HEK293T (cell line): ENCODE measurements around the gene GFOD2.

Experiments used
- CTCF ChIA-PET: fragments of 350-600 bp; formaldehyde crosslinking; extraction: SDS; loops from one replicate; lab custom pipeline; 2021; ENCODE audit warnings: antibody characterized with exemption, inconsistent platforms; lab: Yijun Ruan, JAX
- POLR2A ChIA-PET: fragments of 350-600 bp; formaldehyde crosslinking; extraction: SDS; loops from one replicate; lab custom pipeline; 2020; ENCODE audit warnings: antibody characterized with exemption, inconsistent platforms; lab: Yijun Ruan, JAX
- DNase-seq: peaks from one replicate; pipeline ENCODE4 v3.0.0; 2012; ENCODE audit warnings: mixed read lengths; ENCODE audit errors: extremely low spot score
- ARNT ChIP-seq: fragments of 450-650 bp; IDR thresholded peaks from 2 replicates; pipeline ENCODE4 v1.6.1; 2017; ENCODE audit warnings: mild to moderate bottlenecking
- BHLHE40 ChIP-seq: fragments of 450-650 bp; IDR thresholded peaks from 2 replicates; pipeline ENCODE4 v1.6.1; 2016; ENCODE audit warnings: mild to moderate bottlenecking, moderate library complexity, borderline replicate concordance
- CTBP1 ChIP-seq: fragments of 450-650 bp; IDR thresholded peaks from 2 replicates; pipeline ENCODE4 v1.6.1; 2016; ENCODE audit warnings: borderline replicate concordance
- ELF4 ChIP-seq: fragments of 450-650 bp; IDR thresholded peaks from 2 replicates; pipeline ENCODE4 v1.6.1; 2017; ENCODE audit warnings: antibody characterized with exemption
- FOXA1 ChIP-seq: fragments of 450-650 bp; IDR thresholded peaks from 2 replicates; pipeline ENCODE4 v1.6.1; 2016; ENCODE audit warnings: mild to moderate bottlenecking
- FOXK2 ChIP-seq: fragments of 450-650 bp; IDR thresholded peaks from 2 replicates; pipeline ENCODE4 v1.6.1; 2016; ENCODE audit warnings: mild to moderate bottlenecking
- FOXM1 ChIP-seq: fragments of 450-650 bp; IDR thresholded peaks from 2 replicates; pipeline ENCODE4 v1.6.1; 2017; ENCODE audit warnings: mild to moderate bottlenecking, borderline replicate concordance
- HDGF ChIP-seq: fragments of 450-650 bp; IDR thresholded peaks from 2 replicates; pipeline ENCODE4 v1.6.1; 2017; ENCODE audit warnings: antibody characterized with exemption, borderline replicate concordance
- L3MBTL2 ChIP-seq: fragments of 450-650 bp; conservative IDR thresholded peaks from 2 replicates; pipeline ENCODE4 v1.6.1; 2016; ENCODE audit warnings: mild to moderate bottlenecking
- LEF1 ChIP-seq: fragments of 450-650 bp; IDR thresholded peaks from 2 replicates; pipeline ENCODE4 v1.6.1; 2017; ENCODE audit warnings: mild to moderate bottlenecking, borderline replicate concordance
- NFRKB ChIP-seq: fragments of 450-650 bp; IDR thresholded peaks from 2 replicates; pipeline ENCODE4 v1.6.1; 2016; ENCODE audit warnings: mild to moderate bottlenecking, moderate library complexity
- SP1 ChIP-seq: fragments of 450-650 bp; IDR thresholded peaks from 2 replicates; pipeline ENCODE4 v1.6.1; 2017
- SUZ12 ChIP-seq: fragments of 450-650 bp; IDR thresholded peaks from 2 replicates; pipeline ENCODE4 v1.6.1; 2016; ENCODE audit warnings: mild to moderate bottlenecking
- TARDBP ChIP-seq: fragments of 450-650 bp; IDR thresholded peaks from 2 replicates; pipeline ENCODE4 v1.6.1; 2016
- ZNF384 ChIP-seq: fragments of 450-650 bp; IDR thresholded peaks from 2 replicates; pipeline ENCODE4 v1.6.1; 2016
- TF ChIP-seq, protein P1 (sequence below): fragments of 450-650 bp; IDR thresholded peaks from 2 replicates; pipeline ENCODE4 v1.6.1; 2016

The GFOD2 gene

DNA sequence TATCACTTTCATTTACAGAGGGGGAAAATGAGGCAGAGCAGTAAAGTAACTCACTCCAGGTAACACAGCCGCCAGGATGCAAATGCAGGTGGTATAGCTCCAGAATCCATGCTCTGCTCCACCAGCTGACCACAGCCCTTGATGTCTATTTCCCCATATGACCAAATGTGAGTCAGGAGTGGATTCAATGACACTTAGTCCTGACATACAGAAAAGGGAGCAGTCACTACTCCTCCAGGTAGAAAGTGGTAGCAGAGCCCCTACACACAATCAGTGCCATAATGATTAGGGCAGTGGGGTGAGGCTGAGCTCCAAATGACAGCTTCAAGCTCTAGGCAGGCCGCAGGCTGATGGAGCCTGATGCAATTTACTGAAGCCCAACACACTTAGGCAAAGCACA, 43.3 kb upstream of the GFOD2 start:
- DNase-seq, result no peak
- ChIA-PET POLR2A (interaction anchor here (1.0 kb wide), 1 partner anchor 44 kb away, joined by 3 read pairs; the partner anchor contains the start of genes RANBP10 and TSNAXIP1), CTCF (interaction anchor here (0.5 kb wide), 1 partner anchor 56 kb away, joined by 3 read pairs; no protein-coding TSS in a partner anchor)
- TF ChIP-seq NFRKB (no peak), FOXK2 (no peak), SP1 (no peak), ZNF384 (no peak), TARDBP (no peak), CTBP1 (no peak), FOXM1 (no peak), FOXA1 (no peak), LEF1 (no peak), SUZ12 (no peak), ELF4 (no peak), ARNT (no peak), BHLHE40 (no peak), L3MBTL2 (no peak), HDGF (no peak)
- TF ChIP-seq, protein P1, sequence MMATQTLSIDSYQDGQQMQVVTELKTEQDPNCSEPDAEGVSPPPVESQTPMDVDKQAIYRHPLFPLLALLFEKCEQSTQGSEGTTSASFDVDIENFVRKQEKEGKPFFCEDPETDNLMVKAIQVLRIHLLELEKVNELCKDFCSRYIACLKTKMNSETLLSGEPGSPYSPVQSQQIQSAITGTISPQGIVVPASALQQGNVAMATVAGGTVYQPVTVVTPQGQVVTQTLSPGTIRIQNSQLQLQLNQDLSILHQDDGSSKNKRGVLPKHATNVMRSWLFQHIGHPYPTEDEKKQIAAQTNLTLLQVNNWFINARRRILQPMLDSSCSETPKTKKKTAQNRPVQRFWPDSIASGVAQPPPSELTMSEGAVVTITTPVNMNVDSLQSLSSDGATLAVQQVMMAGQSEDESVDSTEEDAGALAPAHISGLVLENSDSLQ, result no peak

DNA sequence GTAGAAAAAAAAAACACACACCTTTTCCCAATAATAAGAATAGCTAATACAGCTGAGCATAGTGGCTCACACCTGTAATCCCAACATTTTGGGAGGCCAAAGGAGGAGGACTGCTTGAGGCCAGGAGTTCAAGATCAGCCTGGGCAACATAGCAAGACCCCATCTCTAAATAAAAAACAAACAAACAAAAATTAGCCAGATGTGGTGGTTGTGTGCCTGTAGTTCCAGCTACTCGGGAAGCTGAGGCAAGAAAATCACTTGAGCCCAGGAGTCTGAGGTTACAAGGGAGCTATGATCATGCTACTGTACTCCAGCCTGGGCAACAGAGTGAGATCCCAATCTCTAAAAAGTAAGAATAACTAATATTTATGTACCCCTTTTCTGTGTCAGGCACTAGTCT, 42.8 kb upstream of the GFOD2 start:
- POLR2A ChIA-PET, result interaction anchor here (1.0 kb wide), 1 partner anchor 45 kb away, joined by 3 read pairs; the partner anchor contains the start of genes RANBP10 and TSNAXIP1

DNA sequence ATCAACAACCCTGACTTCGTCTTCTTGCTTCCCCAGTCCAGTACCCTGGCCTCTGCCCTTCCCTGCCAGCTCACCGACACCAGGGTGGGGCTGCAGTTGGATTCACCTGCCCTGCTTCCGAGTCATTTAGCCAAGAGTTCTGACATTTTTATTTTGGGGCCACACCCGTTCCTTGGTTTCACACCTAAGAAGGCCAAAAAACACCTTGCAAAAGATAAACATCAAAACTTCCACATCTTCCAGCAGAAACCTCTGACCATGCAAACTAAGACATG, 41.8 kb upstream of the GFOD2 start:
- TF ChIP-seq NFRKB (no peak), BHLHE40 (no peak), HDGF (no peak), FOXM1 (no peak), SUZ12 (no peak), SP1 (no peak), ZNF384 (no peak), ARNT (no peak)
- TF ChIP-seq, protein P1, result no peak
- ChIA-PET POLR2A (no interaction called here), CTCF (no interaction called here)
- DNase-seq, result no peak

More for the DNA sequence above, 42.8 kb upstream of the GFOD2 start:
- no peak for DNase-seq
- TF ChIP-seq, protein P1, result no peak
- TF ChIP-seq ZNF384 (no peak), FOXK2 (no peak), NFRKB (no peak), FOXM1 (no peak), CTBP1 (no peak), SUZ12 (no peak), BHLHE40 (no peak), ELF4 (no peak), HDGF (no peak), ARNT (no peak), L3MBTL2 (no peak), TARDBP (no peak), SP1 (no peak), LEF1 (no peak), FOXA1 (no peak)
- CTCF ChIA-PET, result interaction anchor here (0.5 kb wide), 1 partner anchor 57 kb away, joined by 3 read pairs; no protein-coding TSS in a partner anchor

DNA sequence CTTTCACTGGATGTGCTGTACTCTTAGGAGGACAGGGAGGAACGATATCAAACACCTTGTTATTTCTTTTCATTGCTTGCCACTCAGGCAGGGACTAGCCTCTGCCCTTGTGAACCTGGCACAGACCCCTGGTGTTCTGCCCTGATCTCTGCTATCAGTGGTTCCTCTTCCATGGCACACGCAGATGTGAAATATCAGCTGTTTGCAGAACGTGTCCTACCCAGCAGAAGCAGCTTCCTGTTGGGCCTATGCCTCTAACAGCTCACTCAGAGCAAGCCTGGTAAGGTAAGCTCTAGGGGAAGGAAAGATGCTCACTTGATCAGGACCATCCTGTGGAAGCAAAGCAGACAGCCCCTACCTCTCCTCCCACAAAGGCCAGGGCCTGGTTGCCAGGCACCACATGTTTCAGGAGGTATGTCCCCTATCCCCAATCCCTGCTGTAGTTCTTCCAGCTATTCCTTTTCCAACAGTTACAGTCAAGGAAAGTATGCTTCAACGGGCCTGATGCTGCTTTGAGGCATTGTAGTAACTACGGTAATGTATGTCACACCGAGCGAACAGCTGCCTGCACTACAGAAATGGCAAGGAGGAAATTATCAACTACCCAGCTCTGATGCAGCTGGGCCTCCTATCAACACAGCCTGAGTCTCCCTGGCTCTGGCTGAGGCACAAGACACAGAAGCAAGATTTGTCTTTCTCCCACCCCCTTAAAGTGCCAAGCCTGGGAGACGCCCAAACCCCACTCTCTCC, 41.3 kb upstream of the GFOD2 start:
- CTCF ChIA-PET, result no interaction called here
- DNase-seq, result no peak
- TF ChIP-seq FOXM1 (no peak), SP1 (no peak), TARDBP (no peak), NFRKB (no peak), FOXK2 (no peak), L3MBTL2 (no peak), SUZ12 (no peak), ZNF384 (no peak), BHLHE40 (no peak), CTBP1 (no peak), HDGF (no peak), ARNT (no peak)
- POLR2A ChIA-PET, result no interaction called here

DNA sequence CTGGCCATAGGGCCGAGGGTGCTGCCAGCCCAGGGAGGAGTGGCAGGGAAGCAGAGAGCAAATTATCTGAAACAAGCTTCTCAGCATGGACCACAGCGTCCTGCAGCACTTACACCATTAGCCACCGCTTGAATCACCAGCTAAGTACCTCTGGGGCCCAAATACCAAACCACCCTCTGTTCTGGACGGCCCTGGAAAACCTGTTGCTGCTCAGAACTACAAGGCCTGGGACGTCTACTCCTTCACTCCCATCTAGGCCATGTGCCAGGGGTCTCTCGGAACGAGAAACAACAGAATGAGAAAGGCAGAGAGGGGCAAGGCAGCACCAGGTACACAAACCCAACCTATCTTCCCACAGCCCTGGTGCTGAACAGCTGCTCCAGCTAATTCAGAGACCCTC, 39.9 kb upstream of the GFOD2 start:
- TF ChIP-seq ARNT, result no peak
- TF ChIP-seq SP1, result no peak
- TF ChIP-seq CTBP1, result no peak
- no peak for TF ChIP-seq SUZ12
- DNase-seq, result no peak
- ChIA-PET POLR2A (no interaction called here), CTCF (no interaction called here)

DNA sequence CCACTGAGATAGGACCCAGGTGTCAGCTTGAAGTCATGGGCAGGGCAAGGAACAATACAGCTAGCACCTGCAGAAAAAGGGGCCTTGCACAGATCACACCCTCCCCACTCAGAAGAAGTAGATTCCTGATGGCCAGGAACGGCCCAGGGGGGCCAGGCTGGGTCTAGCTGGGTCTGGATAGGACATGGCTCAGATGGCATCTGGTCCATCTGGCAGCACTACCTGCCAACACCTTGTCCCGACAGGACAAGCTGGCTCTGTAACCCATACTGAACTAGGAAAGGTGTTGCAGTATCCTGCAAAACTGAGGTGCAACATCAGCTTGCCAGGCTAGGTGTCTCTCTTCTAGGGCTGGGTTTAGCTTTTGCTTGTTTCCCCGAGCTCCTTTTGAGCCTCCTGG, 38.9 kb upstream of the GFOD2 start:
- TF ChIP-seq L3MBTL2 (no peak), ELF4 (no peak), SUZ12 (no peak), LEF1 (no peak), FOXK2 (no peak), ZNF384 (no peak), FOXA1 (no peak), ARNT (no peak), FOXM1 (no peak), HDGF (no peak)
- ChIA-PET CTCF (no interaction called here), POLR2A (no interaction called here)
- no peak for DNase-seq
